ENCODE measurements around the gene TRA2B. TPM values are rescaled to one million over a fixed set of nuclear protein-coding genes. Genes with fewer than 3 reads are reported as not detected.

Gene TRA2B
- total RNA-seq, 1 donor from 2014 or later = 174 TPM

GRCh38 chr3:185867650-185868049 is 70.2 kb downstream of the TRA2B start:
- DNase-seq = no peak

- no peak for DNase-seq
These were observed 70.8 kb downstream of the TRA2B start for GRCh38 chr3:185866995-185867394.

- DNase-seq = no peak
These were observed 71.3 kb downstream of the TRA2B start for GRCh38 chr3:185866555-185866954.

Other genes starting within 250 kb of the TRA2B start
- gene IGF2BP2, start 113.0 kb downstream of the TRA2B start, total RNA-seq = 27.0 TPM
- gene ETV5, start 171.1 kb upstream of the TRA2B start, total RNA-seq = 46.2 TPM